NCI-H510A (cell line): ENCODE results near the gene RNF144B.
"Not testable (repeated sequence)": the region's sequence is repeated elsewhere in the genome, so short reads cannot be mapped to it uniquely, and the experiment has no call there.

Experiments used
- DNase-seq: peaks from one replicate; lab custom pipeline; 2025; lab: John Stamatoyannopoulos, UW

The RNF144B gene

GRCh38 chr6:18371656-18372055 is 15.5 kb upstream of the RNF144B start:
- DNase-seq = no peak

DNA sequence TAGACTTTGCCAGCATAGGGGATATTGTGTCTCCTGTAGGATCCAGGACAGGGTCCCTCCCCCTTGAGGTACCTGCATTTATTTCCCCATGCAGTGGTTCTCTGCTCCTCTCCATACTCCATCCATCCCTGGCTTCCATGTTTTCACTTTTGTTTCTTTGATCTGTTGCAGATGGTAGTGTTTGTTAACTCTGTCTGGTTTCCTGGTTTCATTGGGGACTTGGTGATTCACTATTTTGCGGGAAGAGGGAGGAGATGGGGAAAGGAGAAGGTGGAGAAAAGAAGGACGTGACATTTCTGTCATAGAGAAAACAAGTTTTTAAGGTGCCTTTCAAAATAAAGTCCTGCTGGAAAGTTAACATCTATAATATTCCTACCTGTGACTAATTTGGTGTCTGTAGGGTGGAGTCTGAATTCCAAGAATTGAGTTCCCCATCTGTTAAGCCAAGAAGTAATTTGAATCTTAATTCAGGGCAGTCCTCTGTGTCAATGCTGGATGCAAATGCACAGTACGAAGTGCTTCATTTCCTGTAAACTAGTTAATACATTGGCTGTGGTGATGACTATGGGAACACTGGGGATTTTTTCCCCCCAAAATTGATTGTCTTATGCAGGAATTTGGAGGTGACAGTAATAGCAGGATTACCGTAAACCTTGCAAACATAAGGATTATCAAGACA is 6.9 kb upstream of the RNF144B start:
- DNase-seq = no peak

- no peak for DNase-seq
Observed at GRCh38 chr6:18380851-18381250, 6.3 kb upstream of the RNF144B start.

- no peak for DNase-seq
Observed at GRCh38 chr6:18383441-18383840, 3.7 kb upstream of the RNF144B start.

DNA sequence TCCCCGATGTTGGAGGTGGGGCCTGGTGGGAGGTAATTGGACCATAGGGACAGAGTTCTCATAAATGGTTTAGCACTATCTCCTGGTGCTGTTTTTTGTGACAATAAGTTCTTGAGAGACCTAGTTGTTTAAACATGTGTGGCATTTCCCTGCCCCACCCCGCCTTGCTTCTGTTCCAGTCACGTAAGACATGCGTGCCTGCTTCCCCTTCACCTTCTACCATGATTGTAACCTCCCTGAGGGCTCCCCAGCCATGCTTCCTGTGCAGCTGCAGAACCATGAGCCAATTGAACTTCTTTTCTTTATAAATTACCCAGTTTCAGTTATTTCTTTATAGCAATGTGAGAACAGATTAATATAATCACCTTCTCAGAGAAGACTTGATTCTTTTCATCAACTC is 2.5 kb upstream of the RNF144B start:
- DNase-seq = no peak

GRCh38 chr6:18386298-18386976 is 713 bp upstream of the RNF144B start:
- no peak for DNase-seq

DNA sequence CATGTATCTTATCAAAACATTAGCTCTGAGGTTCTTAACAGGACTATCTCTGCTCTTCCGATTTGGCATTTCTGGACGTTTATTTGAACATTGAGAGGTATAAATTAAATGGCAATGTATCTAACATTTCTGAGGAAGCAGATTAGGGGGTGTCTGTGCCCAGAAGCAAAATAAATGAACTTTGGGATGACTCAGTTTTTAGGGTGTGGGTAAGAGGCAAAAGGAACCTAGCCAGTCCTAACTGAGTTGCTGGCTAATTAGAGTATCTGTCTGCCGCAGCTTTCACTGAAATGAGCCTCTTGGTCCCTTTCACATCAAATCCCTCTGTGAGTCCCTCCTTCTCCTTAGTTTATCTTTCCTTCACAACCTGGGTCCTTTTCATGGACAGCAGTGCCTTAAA is 1.1 kb downstream of the RNF144B start:
- DNase-seq = no peak

DNA sequence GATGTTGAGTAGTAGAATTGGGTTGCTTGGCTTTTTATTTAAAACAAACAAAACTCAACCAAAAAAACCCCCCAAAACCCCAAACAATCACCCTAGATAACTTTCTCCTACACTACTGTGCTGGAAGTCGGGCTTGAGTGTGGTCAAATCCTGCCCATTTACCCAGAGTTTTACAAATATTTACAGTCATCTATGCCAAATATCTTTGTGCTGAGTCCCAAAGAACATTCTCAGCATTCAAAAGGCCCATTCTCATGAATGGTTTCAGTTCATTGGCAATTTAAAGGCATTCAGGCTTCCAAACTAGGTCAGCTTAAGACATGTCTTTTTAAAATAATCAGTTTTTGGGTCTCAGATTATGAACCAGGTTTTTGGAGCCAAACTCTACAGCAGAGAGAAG is 1.8 kb downstream of the RNF144B start:
- no peak for DNase-seq

DNA sequence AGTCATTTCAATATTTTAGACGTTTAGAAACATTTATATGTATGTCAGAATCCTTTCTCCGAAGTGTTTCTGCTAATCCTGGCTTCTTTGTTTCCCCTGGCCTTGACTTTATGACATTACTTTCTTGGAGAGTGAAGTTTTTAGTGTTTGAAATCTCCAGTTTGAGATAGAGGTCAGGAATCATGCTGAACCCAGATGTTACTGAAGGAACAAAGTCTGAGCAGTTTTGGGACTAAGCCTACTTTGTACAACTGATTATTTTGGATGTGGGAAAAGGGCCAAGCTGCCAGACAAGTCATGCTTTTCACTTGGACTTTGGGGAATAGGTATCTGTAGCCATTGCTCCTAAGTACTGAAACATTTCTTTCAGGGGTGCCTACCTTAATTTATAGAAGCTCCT is 2.3 kb downstream of the RNF144B start:
- no peak for DNase-seq

- no peak for DNase-seq
Observed at GRCh38 chr6:18390476-18390875, 3.3 kb downstream of the RNF144B start.

- DNase-seq = no peak
Observed at GRCh38 chr6:18391023-18391422, 3.9 kb downstream of the RNF144B start.

DNA sequence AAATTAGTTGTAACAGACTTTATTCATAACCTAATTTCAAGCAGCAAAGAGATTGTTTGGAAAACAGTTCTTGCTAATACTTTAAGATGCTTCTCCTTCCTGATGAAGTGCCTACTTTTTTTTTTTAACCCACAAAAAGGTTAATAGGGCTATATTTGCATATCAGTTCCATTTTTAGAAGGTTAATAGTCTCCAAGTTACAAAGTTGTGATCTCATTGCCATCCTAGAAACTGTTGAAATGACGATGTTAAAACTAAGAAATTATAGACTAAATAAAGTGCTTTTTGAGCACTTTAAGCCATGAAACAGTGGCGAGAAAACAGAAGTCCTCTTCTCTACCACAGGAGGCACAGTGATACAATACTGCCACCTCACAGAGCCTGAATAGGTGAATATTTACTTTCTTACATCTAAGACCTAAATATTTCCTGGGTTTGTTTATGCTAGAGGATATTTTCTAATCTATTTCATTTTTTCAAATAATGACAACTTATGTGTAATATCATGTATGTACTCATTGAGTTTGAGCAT is 5.3 kb downstream of the RNF144B start:
- no peak for DNase-seq

DNA sequence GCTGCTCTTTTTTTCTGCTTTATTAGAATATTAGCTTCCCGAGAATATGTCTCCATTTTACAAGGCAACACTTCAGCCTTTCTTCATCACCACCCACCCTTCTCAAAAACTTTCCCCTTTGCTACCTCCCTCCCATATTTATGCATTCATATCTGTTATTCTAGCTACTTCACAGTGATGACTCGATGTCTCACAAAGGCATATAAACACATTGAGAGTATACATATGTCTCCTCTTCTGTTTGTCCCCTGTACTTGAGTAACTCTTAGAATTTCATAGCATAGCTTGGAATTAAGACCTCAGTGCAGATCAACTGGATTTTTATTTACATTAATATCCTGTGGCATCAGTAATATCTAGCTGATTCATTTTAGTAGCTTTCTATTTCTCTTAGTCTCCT is 6.5 kb downstream of the RNF144B start:
- DNase-seq = no peak

DNA sequence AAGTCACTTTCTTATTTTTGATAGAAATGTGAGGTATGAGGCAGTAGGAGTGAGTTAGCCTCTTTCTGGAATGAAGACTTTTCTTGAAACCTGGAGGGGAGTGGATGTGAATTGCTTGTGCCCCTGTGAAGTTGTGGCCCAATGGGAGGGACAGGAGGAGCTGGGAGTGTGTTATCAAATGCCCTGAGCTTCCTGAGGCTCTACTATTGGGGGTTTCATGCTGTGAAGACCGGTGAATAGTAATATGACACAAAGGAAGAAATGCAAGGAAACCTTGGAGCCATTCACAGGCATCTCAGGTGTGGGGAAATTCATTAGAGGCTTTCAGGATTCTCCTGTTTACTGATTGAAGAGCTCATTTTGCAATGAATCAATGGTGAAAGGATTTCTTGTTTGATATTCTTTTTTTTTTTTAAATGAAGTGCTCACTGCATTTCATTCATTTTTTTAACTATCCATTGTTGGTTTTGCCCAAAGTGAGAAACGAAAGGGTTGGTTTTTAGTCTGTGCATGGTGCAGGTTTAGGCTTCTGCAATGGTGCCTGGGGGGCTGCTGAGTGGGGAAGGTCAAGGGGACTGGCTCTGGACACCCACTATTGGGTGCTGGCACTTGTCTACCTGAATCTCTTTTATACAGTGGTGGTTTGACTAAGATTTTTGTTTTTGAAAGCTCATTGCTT is 8.2 kb downstream of the RNF144B start:
- no peak for DNase-seq

GRCh38 chr6:18395856-18396197 is 8.7 kb downstream of the RNF144B start:
- no peak for DNase-seq

DNA sequence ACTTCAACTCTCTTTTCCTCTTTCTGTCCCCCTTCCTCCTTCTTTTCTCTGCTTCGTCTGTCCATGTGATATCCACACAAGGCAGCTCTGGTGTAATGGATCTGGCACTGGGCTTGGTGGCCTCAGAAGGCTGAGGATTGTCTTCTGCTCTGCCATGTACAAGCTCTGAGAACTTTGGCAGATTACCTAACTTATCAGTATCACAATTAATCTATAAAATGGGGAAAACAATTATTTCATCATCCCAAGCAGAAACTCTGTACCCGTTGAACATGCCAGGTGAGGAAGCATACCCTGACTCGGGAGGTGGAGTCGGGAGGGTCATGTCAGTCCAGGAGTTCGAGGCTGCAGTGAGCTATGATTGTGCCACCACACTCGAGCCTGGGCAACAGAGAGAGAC is 10.6 kb downstream of the RNF144B start:
- no peak for DNase-seq

- DNase-seq = not testable (repeated sequence)
Observed at GRCh38 chr6:18398225-18398624, 11.1 kb downstream of the RNF144B start.

DNA sequence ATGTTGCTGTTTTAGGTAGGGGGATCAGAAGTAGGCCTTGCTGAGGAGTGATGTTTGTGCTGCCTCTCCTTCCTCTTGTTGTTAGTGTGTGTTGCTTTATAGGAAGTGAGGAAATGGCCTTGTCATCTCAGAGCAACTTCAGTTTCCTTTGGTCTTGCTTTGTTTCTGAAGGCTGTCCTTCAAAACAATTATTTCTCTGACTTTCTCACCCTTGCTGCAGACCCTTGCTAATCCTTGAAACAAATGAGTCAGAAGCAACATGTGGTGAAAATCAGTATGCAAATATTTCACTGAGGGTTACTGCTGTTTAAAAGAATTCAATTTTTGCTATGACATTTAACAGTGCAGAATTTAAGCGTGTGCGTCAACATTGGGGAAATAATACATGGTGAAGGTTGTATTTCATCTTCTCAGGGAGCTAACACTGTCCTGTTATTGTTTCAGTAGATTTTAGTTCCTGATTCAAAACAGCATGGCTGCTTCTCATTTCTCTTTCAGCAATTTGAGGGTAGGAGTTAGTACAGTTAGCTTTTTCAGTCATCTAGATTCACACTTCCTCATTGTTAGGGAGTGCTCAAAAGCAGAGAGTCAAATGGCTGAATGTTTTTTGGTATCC is 13.8 kb downstream of the RNF144B start:
- no peak for DNase-seq

GRCh38 chr6:18404965-18405364 is 17.8 kb downstream of the RNF144B start:
- not testable (repeated sequence) for DNase-seq

DNA sequence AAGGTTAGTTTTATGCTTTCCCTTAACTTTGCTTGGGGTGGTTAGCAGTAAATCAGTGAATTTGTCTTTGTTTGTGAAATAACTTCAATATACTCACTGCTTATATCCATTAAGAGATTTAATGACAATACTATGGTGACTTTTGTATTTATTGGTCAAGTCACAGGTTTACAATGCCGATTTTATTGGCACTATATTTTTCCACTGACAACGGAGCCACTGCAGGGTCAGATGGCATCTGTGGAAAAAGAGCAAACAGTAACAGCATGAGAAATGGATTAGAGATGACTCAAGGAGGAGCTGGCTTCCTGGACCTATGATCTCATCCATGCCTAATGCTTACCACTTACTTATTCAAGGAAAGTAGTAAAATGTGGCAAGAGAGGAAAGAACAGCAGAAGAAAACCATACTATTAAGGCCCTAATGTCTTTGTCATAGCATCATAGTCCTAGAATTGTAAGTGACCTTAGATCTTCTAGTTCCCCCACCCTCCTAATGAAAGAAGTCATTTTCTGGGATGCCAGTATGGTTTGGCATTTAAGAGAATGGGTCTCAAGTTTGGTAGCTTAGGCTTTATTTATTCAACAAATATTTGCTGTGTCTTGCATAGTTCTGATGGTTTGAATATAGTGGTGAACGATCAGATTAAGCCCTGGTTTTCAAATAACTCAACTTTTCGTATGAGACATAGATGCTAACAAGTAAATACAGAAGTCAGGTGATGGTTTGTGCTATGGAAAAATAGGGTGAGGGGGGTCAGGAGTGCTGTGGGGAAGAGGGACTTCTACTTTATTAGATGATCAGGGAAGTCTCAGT is 18.5 kb downstream of the RNF144B start:
- no peak for DNase-seq

GRCh38 chr6:18406955-18407749 is 20.0 kb downstream of the RNF144B start:
- no peak for DNase-seq
